ENCODE results near the gene RRAS2. TPM values are rescaled to one million over a fixed set of nuclear protein-coding genes. Genes with fewer than 3 reads are reported as not detected.

Gene RRAS2
- total RNA-seq, 1 experiment from 2014 or later, result 164 TPM

DNA sequence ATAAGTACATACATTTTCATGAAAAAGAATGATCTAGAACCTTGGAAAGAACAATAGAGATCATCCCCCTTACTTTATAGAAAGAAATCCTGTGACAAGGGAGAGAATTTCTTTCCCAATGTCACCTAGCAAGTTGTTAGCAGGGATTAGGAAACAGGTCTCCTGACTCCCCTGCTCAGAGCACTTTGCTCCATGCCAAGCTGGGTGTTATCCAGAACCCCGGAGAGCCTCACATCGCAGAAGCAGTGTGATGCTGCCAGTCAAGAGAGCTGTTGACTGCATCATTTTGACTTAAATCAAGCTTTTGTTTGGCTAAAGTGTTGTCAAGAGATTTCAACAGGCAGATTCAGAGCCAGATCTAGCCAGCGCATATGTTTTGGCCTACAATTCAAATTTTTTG is 3.6 kb upstream of the RRAS2 start (continued):
- TF ChIP-seq, protein P1, sequence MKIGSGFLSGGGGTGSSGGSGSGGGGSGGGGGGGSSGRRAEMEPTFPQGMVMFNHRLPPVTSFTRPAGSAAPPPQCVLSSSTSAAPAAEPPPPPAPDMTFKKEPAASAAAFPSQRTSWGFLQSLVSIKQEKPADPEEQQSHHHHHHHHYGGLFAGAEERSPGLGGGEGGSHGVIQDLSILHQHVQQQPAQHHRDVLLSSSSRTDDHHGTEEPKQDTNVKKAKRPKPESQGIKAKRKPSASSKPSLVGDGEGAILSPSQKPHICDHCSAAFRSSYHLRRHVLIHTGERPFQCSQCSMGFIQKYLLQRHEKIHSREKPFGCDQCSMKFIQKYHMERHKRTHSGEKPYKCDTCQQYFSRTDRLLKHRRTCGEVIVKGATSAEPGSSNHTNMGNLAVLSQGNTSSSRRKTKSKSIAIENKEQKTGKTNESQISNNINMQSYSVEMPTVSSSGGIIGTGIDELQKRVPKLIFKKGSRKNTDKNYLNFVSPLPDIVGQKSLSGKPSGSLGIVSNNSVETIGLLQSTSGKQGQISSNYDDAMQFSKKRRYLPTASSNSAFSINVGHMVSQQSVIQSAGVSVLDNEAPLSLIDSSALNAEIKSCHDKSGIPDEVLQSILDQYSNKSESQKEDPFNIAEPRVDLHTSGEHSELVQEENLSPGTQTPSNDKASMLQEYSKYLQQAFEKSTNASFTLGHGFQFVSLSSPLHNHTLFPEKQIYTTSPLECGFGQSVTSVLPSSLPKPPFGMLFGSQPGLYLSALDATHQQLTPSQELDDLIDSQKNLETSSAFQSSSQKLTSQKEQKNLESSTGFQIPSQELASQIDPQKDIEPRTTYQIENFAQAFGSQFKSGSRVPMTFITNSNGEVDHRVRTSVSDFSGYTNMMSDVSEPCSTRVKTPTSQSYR (CRISPR knock-in tag; IDR thresholded peaks at IDR 0.05), result no peak
- TF ChIP-seq NR2C2 (CRISPR knock-in tag; IDR thresholded peaks at IDR 0.05) (no peak), NR1H2 (CRISPR knock-in tag; IDR thresholded peaks at IDR 0.05) (no peak), CBFB (CRISPR knock-in tag; IDR thresholded peaks at IDR 0.05; ENCODE audit: low read depth) (no peak), NFYB (CRISPR knock-in tag; conservative IDR thresholded peaks at IDR 0.05; ENCODE audit: low read depth) (no peak), EMX1 (CRISPR knock-in tag; IDR thresholded peaks at IDR 0.05) (no peak)
- TF ChIP-seq, protein P2, sequence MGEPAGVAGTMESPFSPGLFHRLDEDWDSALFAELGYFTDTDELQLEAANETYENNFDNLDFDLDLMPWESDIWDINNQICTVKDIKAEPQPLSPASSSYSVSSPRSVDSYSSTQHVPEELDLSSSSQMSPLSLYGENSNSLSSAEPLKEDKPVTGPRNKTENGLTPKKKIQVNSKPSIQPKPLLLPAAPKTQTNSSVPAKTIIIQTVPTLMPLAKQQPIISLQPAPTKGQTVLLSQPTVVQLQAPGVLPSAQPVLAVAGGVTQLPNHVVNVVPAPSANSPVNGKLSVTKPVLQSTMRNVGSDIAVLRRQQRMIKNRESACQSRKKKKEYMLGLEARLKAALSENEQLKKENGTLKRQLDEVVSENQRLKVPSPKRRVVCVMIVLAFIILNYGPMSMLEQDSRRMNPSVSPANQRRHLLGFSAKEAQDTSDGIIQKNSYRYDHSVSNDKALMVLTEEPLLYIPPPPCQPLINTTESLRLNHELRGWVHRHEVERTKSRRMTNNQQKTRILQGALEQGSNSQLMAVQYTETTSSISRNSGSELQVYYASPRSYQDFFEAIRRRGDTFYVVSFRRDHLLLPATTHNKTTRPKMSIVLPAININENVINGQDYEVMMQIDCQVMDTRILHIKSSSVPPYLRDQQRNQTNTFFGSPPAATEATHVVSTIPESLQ (CRISPR knock-in tag; IDR thresholded peaks at IDR 0.05), result no peak
- TF ChIP-seq, protein P3, sequence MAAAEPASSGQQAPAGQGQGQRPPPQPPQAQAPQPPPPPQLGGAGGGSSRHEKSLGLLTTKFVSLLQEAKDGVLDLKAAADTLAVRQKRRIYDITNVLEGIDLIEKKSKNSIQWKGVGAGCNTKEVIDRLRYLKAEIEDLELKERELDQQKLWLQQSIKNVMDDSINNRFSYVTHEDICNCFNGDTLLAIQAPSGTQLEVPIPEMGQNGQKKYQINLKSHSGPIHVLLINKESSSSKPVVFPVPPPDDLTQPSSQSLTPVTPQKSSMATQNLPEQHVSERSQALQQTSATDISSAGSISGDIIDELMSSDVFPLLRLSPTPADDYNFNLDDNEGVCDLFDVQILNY (CRISPR knock-in tag; IDR thresholded peaks at IDR 0.05), result no peak

DNA sequence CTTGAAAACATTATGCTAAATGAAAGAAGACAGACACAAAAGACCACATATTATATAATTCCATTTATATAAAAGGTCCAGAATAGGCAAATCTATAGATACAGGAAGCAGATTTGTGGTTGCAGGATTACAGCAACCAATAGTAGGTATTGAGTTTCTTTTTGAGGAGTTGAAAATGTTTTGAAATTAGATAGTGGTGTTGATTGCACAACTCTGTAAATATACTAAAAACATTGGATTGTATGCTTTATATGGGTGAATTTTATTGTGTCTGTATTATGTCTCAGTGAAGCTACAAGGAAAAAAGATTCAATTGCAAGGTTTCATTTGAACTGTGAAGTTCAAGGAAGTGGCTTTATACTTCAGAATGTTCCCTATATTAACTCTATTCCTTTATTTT is 3.0 kb upstream of the RRAS2 start:
- ATAC-seq, result no peak
- Mint-ChIP-seq H3K27me3 (ENCODE audit: low read depth) (no peaks in the 10 kb centered on the region), H3K4me1 (peaks cover 34% of the 10 kb centered on the region), H3K27ac (no peak overlapping the region), H3K36me3 (no peaks in the 10 kb centered on the region), H3K4me3 (no peak overlapping the region), H3K9me3 (no peaks in the 10 kb centered on the region)
- POLR2A ChIA-PET, result no interaction called here
- DNase-seq (ENCODE audit: low spot score), result no peak
- CTCF ChIA-PET, result interaction anchor here (0.7 to 0.9 kb wide), 2 partner anchors 54 to 61 kb away, joined by 3 to 4 read pairs; no protein-coding TSS in a partner anchor
- TF ChIP-seq, protein P4, sequence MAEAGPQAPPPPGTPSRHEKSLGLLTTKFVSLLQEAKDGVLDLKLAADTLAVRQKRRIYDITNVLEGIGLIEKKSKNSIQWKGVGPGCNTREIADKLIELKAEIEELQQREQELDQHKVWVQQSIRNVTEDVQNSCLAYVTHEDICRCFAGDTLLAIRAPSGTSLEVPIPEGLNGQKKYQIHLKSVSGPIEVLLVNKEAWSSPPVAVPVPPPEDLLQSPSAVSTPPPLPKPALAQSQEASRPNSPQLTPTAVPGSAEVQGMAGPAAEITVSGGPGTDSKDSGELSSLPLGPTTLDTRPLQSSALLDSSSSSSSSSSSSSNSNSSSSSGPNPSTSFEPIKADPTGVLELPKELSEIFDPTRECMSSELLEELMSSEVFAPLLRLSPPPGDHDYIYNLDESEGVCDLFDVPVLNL (CRISPR knock-in tag; IDR thresholded peaks at IDR 0.05; ENCODE audit: borderline replicate concordance, low read depth), result no peak
- no peak for TF ChIP-seq CREM (CRISPR knock-in tag; IDR thresholded peaks at IDR 0.05)
- no peak for TF ChIP-seq ZBTB21 (CRISPR knock-in tag; IDR thresholded peaks at IDR 0.05; ENCODE audit: borderline replicate concordance)

DNA sequence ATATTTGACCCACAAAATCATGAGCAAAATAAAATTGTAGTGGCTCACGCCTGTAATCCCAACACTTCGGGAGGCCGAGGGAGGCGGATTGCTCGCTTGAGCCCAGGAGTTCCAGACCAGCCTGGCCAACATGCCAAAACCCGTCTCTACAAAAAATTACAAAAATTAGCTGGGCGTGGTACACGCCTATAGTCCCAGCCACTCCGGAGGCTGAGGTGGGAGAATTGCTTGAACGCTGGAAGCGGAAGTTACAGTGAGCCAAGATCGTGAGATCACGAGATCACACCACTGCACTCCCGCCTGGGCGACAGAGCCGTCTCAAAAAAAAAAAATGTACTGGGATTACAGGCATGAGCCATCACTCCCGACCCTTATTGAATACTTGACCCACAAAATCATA is 2.0 kb upstream of the RRAS2 start:
- Mint-ChIP-seq H3K9me3 (no peaks in the 10 kb centered on the region), H3K4me3 (no peak overlapping the region), H3K36me3 (peaks cover 4% of the 10 kb centered on the region), H3K27me3 (ENCODE audit: low read depth) (no peaks in the 10 kb centered on the region), H3K4me1 (peaks cover 42% of the 10 kb centered on the region), H3K27ac (no peak overlapping the region)
- DNase-seq (ENCODE audit: low spot score) (no peak), ATAC-seq (no peak)
- ChIA-PET CTCF (no interaction called here), POLR2A (no interaction called here)
- TF ChIP-seq, protein P5, sequence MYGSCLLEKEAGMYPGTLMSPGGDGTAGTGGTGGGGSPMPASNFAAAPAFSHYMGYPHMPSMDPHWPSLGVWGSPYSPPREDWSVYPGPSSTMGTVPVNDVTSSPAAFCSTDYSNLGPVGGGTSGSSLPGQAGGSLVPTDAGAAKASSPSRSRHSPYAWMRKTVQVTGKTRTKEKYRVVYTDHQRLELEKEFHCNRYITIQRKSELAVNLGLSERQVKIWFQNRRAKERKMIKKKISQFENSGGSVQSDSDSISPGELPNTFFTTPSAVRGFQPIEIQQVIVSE (CRISPR knock-in tag; IDR thresholded peaks at IDR 0.05; ENCODE audit: borderline replicate concordance), result no peak
- TF ChIP-seq, protein P1 (CRISPR knock-in tag; IDR thresholded peaks at IDR 0.05), result no peak
- TF ChIP-seq FOXK1 (CRISPR knock-in tag; IDR thresholded peaks at IDR 0.05) (no peak), NR1H2 (CRISPR knock-in tag; IDR thresholded peaks at IDR 0.05) (no peak), MYBL2 (CRISPR knock-in tag; IDR thresholded peaks at IDR 0.05) (no peak), ZNF317 (CRISPR knock-in tag; IDR thresholded peaks at IDR 0.05; ENCODE audit: borderline replicate concordance, low read depth) (no peak), ZBTB21 (CRISPR knock-in tag; IDR thresholded peaks at IDR 0.05; ENCODE audit: borderline replicate concordance) (no peak), ZNF138 (CRISPR knock-in tag; conservative IDR thresholded peaks at IDR 0.05) (no peak), ZNF423 (CRISPR knock-in tag; IDR thresholded peaks at IDR 0.05) (no peak)
- TF ChIP-seq, protein P6, sequence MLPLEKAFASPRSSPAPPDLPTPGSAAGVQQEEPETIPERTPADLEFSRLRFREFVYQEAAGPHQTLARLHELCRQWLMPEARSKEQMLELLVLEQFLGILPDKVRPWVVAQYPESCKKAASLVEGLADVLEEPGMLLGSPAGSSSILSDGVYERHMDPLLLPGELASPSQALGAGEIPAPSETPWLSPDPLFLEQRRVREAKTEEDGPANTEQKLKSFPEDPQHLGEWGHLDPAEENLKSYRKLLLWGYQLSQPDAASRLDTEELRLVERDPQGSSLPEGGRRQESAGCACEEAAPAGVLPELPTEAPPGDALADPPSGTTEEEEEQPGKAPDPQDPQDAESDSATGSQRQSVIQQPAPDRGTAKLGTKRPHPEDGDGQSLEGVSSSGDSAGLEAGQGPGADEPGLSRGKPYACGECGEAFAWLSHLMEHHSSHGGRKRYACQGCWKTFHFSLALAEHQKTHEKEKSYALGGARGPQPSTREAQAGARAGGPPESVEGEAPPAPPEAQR (CRISPR knock-in tag; IDR thresholded peaks at IDR 0.05), result no peak
- TF ChIP-seq, protein P7, sequence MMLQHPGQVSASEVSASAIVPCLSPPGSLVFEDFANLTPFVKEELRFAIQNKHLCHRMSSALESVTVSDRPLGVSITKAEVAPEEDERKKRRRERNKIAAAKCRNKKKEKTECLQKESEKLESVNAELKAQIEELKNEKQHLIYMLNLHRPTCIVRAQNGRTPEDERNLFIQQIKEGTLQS (CRISPR knock-in tag; conservative IDR thresholded peaks at IDR 0.05), result no peak
- TF ChIP-seq, protein P8, sequence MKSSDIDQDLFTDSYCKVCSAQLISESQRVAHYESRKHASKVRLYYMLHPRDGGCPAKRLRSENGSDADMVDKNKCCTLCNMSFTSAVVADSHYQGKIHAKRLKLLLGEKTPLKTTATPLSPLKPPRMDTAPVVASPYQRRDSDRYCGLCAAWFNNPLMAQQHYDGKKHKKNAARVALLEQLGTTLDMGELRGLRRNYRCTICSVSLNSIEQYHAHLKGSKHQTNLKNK (CRISPR knock-in tag; IDR thresholded peaks at IDR 0.05), result no peak

Data from WTC11 (cell line).